BLaER1 (cell line): ENCODE measurements around the gene ZBTB45.
"Not testable (repeated sequence)": the region's sequence is repeated elsewhere in the genome, so short reads cannot be mapped to it uniquely, and the experiment has no call there.

Experiments used
- H3K27ac ChIP-seq: shearing (Covaris generic); formaldehyde crosslinking; 2 replicates; pipeline ENCODE4 v1.8.1; 2022
- H3K27me3 ChIP-seq: shearing (Covaris generic); formaldehyde crosslinking; 2 replicates; pipeline ENCODE4 v1.8.1; 2022
- H3K36me3 ChIP-seq: shearing (Covaris generic); formaldehyde crosslinking; 2 replicates; pipeline ENCODE4 v1.8.1; 2022
- H3K4me1 ChIP-seq: shearing (Covaris generic); formaldehyde crosslinking; 2 replicates; pipeline ENCODE4 v1.8.1; 2022
- H3K4me2 ChIP-seq: shearing (Covaris generic); formaldehyde crosslinking; 2 replicates; pipeline ENCODE4 v1.8.1; 2022
- H3K4me3 ChIP-seq: shearing (Covaris generic); formaldehyde crosslinking; 2 replicates; pipeline ENCODE4 v1.8.1; 2022
- H3K9ac ChIP-seq: shearing (Covaris generic); formaldehyde crosslinking; 2 replicates; pipeline ENCODE4 v1.8.1; 2022
- H3K9me3 ChIP-seq: shearing (Covaris generic); formaldehyde crosslinking; 2 replicates; pipeline ENCODE4 v1.8.1; 2022
- H4K20me1 ChIP-seq: shearing (Covaris generic); formaldehyde crosslinking; 2 replicates; pipeline ENCODE4 v1.8.1; 2022
- Cebpa-rat ChIP-seq: shearing (Covaris generic); IDR thresholded peaks from 2 replicates; pipeline ENCODE4 v1.8.1; 2022

ZBTB45 gene

DNA sequence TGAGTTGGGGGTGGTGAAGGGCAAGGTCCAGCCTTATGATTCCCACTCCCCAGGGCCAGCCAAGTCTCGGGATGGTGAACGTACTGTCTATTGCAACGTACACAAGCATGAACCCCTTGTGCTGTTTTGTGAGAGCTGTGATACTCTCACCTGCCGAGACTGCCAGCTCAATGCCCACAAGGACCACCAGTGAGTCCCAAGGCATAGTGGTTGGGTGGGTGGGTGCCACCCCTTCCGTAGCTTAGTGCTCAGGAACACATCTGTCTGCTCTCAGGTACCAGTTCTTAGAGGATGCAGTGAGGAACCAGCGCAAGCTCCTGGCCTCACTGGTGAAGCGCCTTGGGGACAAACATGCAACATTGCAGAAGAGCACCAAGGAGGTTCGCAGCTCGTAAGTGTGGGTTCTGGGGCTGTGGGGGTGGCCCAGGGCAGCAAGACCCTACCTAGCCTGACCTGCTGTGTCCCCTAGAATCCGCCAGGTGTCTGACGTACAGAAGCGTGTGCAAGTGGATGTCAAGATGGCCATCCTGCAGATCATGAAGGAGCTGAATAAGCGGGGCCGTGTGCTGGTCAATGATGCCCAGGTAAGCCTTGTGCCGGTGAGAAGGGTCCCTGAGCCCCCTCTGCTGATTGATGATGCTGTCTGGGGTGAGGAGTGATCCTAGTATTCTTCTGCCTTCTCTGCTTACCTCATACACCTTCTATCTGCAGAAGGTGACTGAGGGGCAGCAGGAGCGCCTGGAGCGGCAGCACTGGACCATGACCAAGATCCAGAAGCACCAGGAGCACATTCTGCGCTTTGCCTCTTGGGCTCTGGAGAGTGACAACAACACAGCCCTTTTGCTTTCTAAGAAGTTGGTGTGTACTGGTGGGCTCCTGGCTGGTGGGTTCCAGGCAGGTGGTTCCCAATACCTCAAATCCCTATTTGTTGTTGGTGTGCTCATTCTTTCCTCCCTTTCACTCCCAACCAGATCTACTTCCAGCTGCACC is 28.0 kb upstream of the ZBTB45 start:
- no peak overlapping the region for H3K4me3 ChIP-seq
- H3K9me3 ChIP-seq: no peaks in the 10 kb centered on the region
- no peak overlapping the region for H3K27ac ChIP-seq
- no peak overlapping the region for H3K9ac ChIP-seq
- peaks cover 48% of the 10 kb centered on the region for H3K4me1 ChIP-seq
- H3K27me3 ChIP-seq: no peaks in the 10 kb centered on the region
- no peak for TF ChIP-seq Cebpa-rat
- H3K36me3 ChIP-seq: peaks cover 73% of the 10 kb centered on the region
- H3K4me2 ChIP-seq: peak overlapping the region; percentile 30; the same call in 1 of the 2 replicates
- peaks cover 83% of the 10 kb centered on the region for H4K20me1 ChIP-seq

DNA sequence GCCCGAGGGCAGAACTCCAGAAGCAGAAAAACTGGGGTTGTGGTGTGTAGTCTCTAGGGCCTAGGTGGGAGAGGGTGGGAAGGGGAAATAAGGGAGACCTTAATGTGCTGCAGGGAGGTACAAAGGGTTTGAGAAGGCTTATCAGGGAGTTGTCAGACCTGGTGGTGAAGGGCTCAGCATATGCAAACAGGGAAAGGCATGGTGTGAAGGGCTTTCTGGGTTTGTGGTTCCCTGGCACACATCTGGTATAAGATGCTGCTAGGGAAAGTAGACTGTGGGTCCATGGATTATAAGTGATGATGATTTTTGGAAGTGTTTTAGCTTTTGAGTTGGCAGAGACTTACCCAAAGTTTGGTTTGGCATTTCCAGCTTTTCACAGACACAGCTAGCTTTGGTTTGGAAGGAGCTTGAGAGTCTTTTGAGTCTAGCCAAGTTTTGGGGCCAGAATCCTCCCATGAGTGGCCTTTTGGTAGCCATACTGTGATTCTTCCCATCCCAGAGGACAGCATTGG is 26.5 kb upstream of the ZBTB45 start:
- H3K4me2 ChIP-seq: peak overlapping the region; percentile 99
- H3K9me3 ChIP-seq: no peaks in the 10 kb centered on the region
- peak overlapping the region; percentile 100 for H3K4me3 ChIP-seq
- peaks cover 68% of the 10 kb centered on the region for H4K20me1 ChIP-seq
- H3K27me3 ChIP-seq: no peaks in the 10 kb centered on the region
- H3K4me1 ChIP-seq: peaks cover 49% of the 10 kb centered on the region
- H3K9ac ChIP-seq: peak overlapping the region; percentile 99
- H3K36me3 ChIP-seq: peaks cover 58% of the 10 kb centered on the region
- no peak for TF ChIP-seq Cebpa-rat
- peak overlapping the region; percentile 98; the same call in 1 of the 2 replicates for H3K27ac ChIP-seq

- peaks cover 52% of the 10 kb centered on the region for H3K36me3 ChIP-seq
- peaks cover 61% of the 10 kb centered on the region for H4K20me1 ChIP-seq
- H3K9ac ChIP-seq: peak overlapping the region; percentile 99
- peak overlapping the region; percentile 98 for H3K27ac ChIP-seq
- H3K4me1 ChIP-seq: peaks cover 49% of the 10 kb centered on the region
- peak overlapping the region; percentile 99 for H3K4me2 ChIP-seq
- TF ChIP-seq Cebpa-rat: no peak
- H3K4me3 ChIP-seq: peak overlapping the region; percentile 100
- H3K27me3 ChIP-seq: no peaks in the 10 kb centered on the region
- no peaks in the 10 kb centered on the region for H3K9me3 ChIP-seq
These were observed 25.8 kb upstream of the ZBTB45 start for GRCh38 chr19:58545286-58546018.

DNA sequence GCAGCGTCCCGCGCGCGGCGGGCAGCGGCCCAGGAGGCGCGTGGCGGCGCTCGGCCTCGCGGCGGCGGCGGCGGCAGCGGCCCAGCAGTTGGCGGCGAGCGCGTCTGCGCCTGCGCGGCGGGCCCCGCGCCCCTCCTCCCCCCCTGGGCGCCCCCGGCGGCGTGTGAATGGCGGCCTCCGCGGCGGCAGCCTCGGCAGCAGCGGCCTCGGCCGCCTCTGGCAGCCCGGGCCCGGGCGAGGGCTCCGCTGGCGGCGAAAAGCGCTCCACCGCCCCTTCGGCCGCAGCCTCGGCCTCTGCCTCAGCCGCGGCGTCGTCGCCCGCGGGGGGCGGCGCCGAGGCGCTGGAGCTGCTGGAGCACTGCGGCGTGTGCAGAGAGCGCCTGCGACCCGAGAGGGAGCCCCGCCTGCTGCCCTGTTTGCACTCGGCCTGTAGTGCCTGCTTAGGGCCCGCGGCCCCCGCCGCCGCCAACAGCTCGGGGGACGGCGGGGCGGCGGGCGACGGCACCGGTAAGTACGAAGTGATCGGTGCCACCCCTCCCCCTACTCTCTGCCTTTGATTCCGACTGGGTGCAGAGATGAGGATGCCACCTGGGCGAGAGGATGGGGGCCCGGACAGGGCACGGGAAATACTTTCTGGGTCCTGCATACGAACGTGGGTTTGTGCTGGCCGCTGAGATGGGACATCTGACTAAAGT is 25.1 kb upstream of the ZBTB45 start:
- Histone ChIP-seq H3K4me2 (peak overlapping the region; percentile 99), H3K36me3 (peaks cover 45% of the 10 kb centered on the region), H3K27me3 (no peaks in the 10 kb centered on the region), H3K4me1 (peaks cover 42% of the 10 kb centered on the region), H3K4me3 (peak overlapping the region; percentile 100), H3K9me3 (no peaks in the 10 kb centered on the region), H3K9ac (peak overlapping the region; percentile 99), H4K20me1 (peaks cover 54% of the 10 kb centered on the region), H3K27ac (peak overlapping the region; percentile 98)
- TF ChIP-seq Cebpa-rat: no peak

GRCh38 chr19:58543826-58544590 is 24.4 kb upstream of the ZBTB45 start, which contains the start of gene TRIM28:
TRIM28 (plus strand) TSS chr19:58544064; CDS start chr19:58544758, 694 bp downstream.
- Histone ChIP-seq H3K4me2 (peak within 1 kb of the TSS; percentile 99), H3K9ac (peak within 1 kb of the TSS; percentile 99), H3K9me3 (no peaks in the 10 kb centered on the region), H3K36me3 (peaks cover 37% of the 10 kb centered on the region), H3K4me3 (peak within 1 kb of the TSS; percentile 100), H3K27me3 (no peaks in the 10 kb centered on the region), H3K27ac (peak within 1 kb of the TSS; percentile 98), H3K4me1 (peaks cover 42% of the 10 kb centered on the region), H4K20me1 (peaks cover 47% of the 10 kb centered on the region)
- no peak for TF ChIP-seq Cebpa-rat

DNA sequence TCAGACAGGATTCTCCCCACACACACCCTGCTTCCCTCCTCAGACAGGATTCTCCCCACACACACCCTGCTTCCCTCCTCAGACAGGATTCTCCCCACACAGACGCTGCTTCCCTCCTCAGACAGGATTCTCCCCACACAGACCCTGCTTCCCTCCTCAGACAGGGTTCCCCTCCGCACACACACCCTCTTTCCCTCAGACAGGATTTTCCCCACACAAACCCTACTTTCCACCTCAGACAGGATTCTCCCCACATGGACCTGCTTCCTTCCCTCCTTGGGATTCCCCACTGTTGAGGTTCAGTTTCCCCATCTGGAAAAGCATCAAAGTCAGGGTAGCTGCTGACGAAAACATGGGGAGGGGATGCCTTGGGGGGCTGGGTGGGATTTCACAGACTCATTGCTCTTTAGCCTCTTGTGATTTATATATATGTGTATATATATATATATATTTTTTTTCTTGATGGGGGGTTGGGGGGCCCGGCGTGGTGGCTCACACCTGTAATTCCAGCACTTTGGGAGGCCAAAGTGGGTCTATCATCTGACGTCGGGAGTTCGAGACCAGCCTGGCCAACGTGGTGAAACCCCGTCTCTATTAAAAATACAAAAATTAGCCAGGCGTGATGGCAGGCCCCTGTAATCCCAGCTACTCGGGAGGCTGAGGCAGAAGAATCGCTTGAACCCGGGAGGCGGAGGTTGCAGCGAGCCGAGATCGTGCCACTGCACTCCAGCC is 23.2 kb upstream of the ZBTB45 start:
- peaks cover 25% of the 10 kb centered on the region for H3K36me3 ChIP-seq
- H4K20me1 ChIP-seq: peaks cover 35% of the 10 kb centered on the region
- H3K4me1 ChIP-seq: peaks cover 51% of the 10 kb centered on the region
- peak overlapping the region; percentile 86 for H3K4me2 ChIP-seq
- H3K9me3 ChIP-seq, H3K27me3 ChIP-seq, H3K9ac ChIP-seq, H3K4me3 ChIP-seq: not testable (repeated sequence)
- 0 out of 2 replicates have a peak overlapping the region, but pooled peaks have one; percentile 98 for H3K27ac ChIP-seq

DNA sequence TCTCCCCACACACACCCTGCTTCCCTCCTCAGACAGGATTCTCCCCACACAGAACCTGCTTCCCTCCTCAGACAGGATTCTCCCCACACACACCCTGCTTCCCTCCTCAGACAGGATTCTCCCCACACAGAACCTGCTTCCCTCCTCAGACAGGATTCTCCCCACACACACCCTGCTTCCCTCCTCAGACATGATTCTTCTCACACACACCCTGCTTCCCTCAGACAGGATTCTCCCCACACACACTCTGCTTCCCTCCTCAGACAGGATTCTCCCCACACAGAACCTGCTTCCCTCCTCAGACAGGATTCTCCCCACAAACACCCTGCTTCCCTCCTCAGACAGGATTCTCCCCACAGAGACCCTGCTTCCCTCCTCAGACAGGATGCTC is 19.6 kb upstream of the ZBTB45 start:
- H4K20me1 ChIP-seq, H3K27me3 ChIP-seq, H3K36me3 ChIP-seq, H3K9me3 ChIP-seq: not testable (repeated sequence)
- Histone ChIP-seq H3K4me1 (peaks cover 39% of the 10 kb centered on the region), H3K4me3 (peak overlapping the region; percentile 65; the same call in 1 of the 2 replicates), H3K27ac (peak overlapping the region; percentile 94), H3K9ac (peak overlapping the region; percentile 81), H3K4me2 (peak overlapping the region; percentile 89)
